ENCODE measurements around the gene PARD3.

The PARD3 gene

GRCh38 chr10:34102237-34102673 is 712.8 kb downstream of the PARD3 start:
- no peak overlapping the region for H3K27ac ChIP-seq
- no peak for TF ChIP-seq CTCF (conservative IDR thresholded peaks at IDR 0.05)

GRCh38 chr10:34101001-34101400 is 714.1 kb downstream of the PARD3 start:
- peak overlapping the region; percentile 26; the same call in 1 of the 2 replicates for H3K27ac ChIP-seq
- no peak for TF ChIP-seq CTCF (conservative IDR thresholded peaks at IDR 0.05)

- TF ChIP-seq CTCF (conservative IDR thresholded peaks at IDR 0.05) = no peak
- no peak overlapping the region for H3K27ac ChIP-seq
Observed at GRCh38 chr10:34098821-34099567, 716.1 kb downstream of the PARD3 start.

GRCh38 chr10:34097682-34098081 is 717.4 kb downstream of the PARD3 start:
- TF ChIP-seq CTCF (conservative IDR thresholded peaks at IDR 0.05) = no peak
- H3K27ac ChIP-seq = no peak overlapping the region

GRCh38 chr10:34094961-34095360 is 720.1 kb downstream of the PARD3 start:
- H3K27ac ChIP-seq = no peak overlapping the region
- no peak for TF ChIP-seq CTCF (conservative IDR thresholded peaks at IDR 0.05)

- no peak overlapping the region for H3K27ac ChIP-seq
- no peak for TF ChIP-seq CTCF (conservative IDR thresholded peaks at IDR 0.05)
Observed at GRCh38 chr10:34094146-34094696, 720.9 kb downstream of the PARD3 start.

GRCh38 chr10:34092891-34093290 is 722.2 kb downstream of the PARD3 start:
- H3K27ac ChIP-seq = no peak overlapping the region
- no peak for TF ChIP-seq CTCF (conservative IDR thresholded peaks at IDR 0.05)
